GM21528 (cell line): ENCODE data around the gene KMT5B.

Experiments
- ATAC-seq: cut with Tn5 transposase; IDR thresholded peaks from one replicate; pipeline ENCODE4 v1.9.1; 2021; ENCODE audit warnings: mild to moderate bottlenecking, moderate library complexity; ENCODE audit not compliant: unreplicated experiment, low FRiP score

Gene KMT5B

GRCh38 chr11:68122936-68123539 lies 90.1 kb downstream of the KMT5B start:
- ATAC-seq, result no peak

GRCh38 chr11:68121067-68121899 lies 91.8 kb downstream of the KMT5B start, which contains the start of gene CHKA:
CHKA (minus strand) TSS chr11:68121388; CDS start chr11:68121177, 211 bp downstream.
- ATAC-seq, result peak; percentile 74

- ATAC-seq, result peak; percentile 13
Measured at GRCh38 chr11:68120273-68121066, 92.6 kb downstream of the KMT5B start.

DNA sequence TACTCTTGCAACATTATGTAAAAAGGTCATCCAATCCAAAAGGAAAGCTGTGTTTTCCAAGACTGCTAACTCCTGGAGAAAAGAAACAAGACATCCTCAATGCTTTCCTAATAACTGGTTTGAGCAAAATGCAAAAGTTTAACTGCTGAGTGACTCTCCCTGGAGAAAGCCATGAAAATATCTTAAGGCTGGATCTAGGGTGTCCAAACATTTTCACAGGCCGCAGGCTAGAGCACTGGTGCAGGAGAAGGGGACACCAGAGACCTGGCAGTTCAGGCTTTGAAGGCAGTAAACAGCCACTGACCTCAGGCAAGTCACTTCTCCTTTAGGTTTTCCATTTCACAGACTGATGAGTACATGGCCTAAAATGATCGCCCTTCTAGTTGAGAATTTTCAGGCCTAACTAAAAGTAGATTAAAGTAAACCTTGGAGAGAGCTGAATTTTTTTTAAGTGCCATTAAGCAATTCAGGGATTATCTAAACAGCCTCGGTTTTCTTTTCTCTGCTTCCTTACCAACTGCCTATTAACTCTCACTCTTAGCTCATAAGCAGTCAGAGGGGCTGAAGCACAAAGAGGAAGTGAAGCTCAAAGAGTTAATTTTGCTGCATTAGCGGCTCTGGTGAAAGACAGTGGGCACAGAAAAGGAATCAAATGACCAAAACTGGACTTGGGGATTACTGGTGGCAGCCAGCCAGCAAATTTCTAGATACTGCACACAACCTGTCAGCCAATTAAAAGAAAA lies 94.2 kb downstream of the KMT5B start:
- ATAC-seq, result no peak

GRCh38 chr11:68117853-68118470 lies 95.1 kb downstream of the KMT5B start:
- no peak for ATAC-seq

- ATAC-seq, result no peak
Measured at GRCh38 chr11:68116974-68117373, 96.1 kb downstream of the KMT5B start.

DNA sequence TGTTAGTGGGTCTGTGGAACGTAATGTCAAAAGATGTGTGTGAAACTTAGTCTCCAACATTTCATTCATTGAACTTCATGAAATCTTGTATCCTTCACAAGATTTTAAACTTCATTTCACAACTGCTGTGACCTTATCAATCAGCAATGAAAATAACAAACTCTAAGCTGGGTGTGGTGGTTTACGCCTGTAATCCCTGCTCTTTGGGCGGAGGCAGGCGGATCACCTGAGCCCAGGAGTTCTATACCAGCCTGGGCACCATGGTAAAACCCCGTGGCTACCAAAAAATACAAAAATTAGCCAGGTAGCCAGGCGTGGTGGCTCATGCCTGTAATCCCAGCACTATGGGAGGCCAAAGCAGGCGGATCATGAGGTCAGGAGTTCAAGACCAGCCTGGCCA lies 97.0 kb downstream of the KMT5B start:
- no peak for ATAC-seq

DNA sequence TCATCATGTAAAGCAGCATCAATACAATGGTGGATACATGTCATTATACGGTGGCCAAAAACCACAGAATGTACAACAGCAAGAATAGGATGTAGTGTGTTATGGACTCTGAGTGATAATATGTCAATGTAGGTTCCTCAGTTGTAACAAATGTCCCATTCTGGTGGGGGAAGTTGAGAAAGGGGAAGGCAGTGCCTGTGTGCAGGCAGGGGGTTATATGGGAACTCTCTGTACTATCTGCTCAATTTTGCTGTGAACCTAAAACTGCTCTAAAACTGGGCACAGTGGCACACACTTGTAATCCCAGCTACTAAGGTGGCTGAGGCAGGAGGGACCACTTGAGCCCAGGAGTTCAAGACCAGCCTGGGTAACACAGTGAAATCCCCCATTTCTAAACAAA lies 97.8 kb downstream of the KMT5B start:
- no peak for ATAC-seq

- no peak for ATAC-seq
Measured at GRCh38 chr11:68113986-68114385, 99.1 kb downstream of the KMT5B start.

GRCh38 chr11:68107689-68108088 lies 105.4 kb downstream of the KMT5B start:
- ATAC-seq, result no peak

DNA sequence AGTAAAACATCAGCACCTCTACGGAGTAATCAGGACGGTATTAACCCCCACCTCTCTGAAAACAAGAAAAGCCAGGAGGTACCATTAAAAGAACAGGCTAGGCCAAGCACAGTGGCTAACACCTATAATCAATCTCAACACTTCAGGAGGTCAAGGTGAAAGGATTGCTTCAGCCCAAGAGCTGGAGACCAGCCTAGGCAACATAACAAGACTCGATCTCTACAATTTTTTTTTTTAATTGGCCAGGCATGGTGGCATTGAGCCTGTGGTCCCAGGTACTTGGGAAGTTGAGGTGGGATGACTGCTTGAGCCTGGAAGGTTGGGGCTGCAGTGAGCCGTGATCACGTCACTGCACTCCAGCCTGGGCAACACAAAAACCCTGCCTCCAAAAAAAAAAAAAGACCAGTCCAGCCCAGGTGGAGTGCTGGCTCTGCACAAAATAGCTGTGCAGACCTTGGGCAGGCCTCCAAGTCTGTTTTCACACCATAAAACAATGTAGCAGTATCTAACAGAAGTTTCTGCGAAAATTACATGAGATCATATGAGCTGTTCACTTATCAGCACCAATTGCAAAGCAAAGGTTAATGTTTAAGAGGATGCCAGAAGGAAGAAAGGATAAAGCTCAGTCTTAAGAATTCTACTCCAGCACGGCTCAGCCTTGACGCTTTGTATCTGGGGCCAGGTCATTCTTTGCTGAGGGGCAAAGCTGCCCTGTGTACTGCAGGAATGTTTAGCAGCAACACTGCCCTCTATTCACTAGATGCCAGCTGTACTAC lies 106.7 kb downstream of the KMT5B start:
- ATAC-seq, result no peak
